ENCODE data around the gene SERTAD2. TPM values are rescaled to one million over a fixed set of nuclear protein-coding genes. Genes with fewer than 3 reads are reported as not detected.

The SERTAD2 gene
- polyA plus RNA-seq, 3 donors, result 3.9 to 17.3 (median 8.9) TPM

Other genes starting within 250 kb of the SERTAD2 start
- 10 to 100 TPM in 1 of 3 donors, 1 to 10 TPM in 2; 2.3 to 10.1 (median 6.4) TPM for gene LGALSL, start 199.8 kb downstream of the SERTAD2 start, polyA plus RNA-seq
- 10 to 100 TPM; 15.6 to 18.8 (median 15.9) TPM for gene AFTPH, start 129.6 kb downstream of the SERTAD2 start, polyA plus RNA-seq